Stimulated activated CD4-positive, alpha-beta T cell treated with anti-CD3 and anti-CD28 coated beads, Interleukin-12 subunit alpha, Interleukin-12 subunit beta, amount 100 ng/mL, for 4 hours (primary cell): ENCODE measurements around the gene P3H3.
"Not testable (repeated sequence)": the region's sequence is repeated elsewhere in the genome, so short reads cannot be mapped to it uniquely, and the experiment has no call there.

Experiments used
- DNase-seq: peaks from one replicate; pipeline ENCODE4 v3.0.0-alpha.2; 2020

Gene P3H3

GRCh38 chr12:6845395-6845794 is 17.2 kb downstream of the P3H3 start:
- no peak for DNase-seq

DNA sequence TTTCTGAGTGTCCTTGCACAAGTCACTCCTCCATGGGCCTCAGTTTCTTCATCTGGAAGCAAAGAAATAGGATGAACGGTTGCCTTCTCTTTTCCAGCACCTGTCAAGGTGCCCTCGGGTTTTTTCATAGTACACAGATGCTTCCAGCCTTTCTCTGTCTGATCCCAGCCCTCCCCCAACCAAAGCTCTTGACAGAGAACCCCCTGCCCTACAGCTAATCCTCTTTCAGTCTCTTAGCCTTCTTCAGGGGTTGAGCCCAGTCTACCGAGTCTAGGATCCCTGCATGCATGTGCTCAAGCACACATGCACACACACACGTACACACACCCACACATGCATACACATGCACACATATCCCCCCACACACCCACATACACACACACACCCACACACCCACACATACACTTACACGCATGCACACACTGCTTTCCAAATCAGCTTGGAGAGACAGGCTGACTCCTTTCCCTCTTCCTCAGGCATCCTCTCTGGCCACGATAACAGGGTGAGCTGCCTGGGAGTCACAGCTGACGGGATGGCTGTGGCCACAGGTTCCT is 18.2 kb downstream of the P3H3 start:
- DNase-seq, result no peak

GRCh38 chr12:6847676-6848075 is 19.5 kb downstream of the P3H3 start:
- no peak for DNase-seq

DNA sequence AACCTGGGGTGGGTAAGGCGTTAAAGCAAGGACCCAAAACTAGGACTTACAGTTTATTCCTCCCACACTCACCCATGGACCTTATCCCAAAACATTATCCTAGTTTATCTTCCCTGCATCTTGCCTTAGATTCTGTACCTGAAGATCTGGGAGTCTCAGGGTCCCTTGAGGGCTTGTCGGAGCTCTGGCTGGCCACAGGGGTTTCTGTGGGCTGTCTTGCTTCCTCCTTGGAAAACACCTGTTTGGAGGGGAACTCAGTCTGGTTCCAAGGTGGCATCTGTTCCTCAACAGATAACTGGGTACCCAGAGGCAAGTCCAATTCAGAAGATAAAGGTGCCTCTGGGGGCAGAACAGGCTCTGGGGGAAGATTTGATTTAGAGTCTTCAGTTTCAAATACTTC is 21.2 kb downstream of the P3H3 start:
- no peak for DNase-seq

- DNase-seq, result no peak
Measured at GRCh38 chr12:6849976-6850560, 21.9 kb downstream of the P3H3 start.

DNA sequence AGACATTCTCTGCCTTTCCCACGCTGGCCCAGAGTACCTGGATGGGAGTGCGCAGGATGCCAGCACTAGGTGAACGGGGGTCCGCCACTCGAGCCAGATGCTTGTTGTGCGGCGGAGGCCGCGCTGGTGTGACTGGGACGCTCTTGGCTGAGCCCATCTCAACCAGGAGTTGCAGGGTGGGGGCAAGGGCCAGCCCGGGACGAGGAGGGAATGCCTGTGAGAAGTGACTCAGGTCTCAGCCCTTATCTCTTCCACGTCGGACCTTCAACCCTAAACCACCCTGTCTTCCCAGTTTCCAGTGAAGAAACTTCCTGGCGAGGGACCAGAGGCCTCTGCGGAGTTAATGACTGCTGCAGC is 22.6 kb downstream of the P3H3 start:
- DNase-seq, result no peak

GRCh38 chr12:6851153-6851920 is 23.1 kb downstream of the P3H3 start, which contains the start of gene CDCA3:
CDCA3 (minus strand) TSS chr12:6851286; CDS start chr12:6850952, 334 bp downstream.
- peak; percentile 88 for DNase-seq

GRCh38 chr12:6851921-6852650 is 23.9 kb downstream of the P3H3 start, which contains the start of gene USP5:
USP5 (plus strand) TSS chr12:6852150; CDS start chr12:6852180, 30 bp downstream.
- peak; percentile 95 for DNase-seq

GRCh38 chr12:6852651-6853354 is 24.6 kb downstream of the P3H3 start:
- peak; percentile 72 for DNase-seq

- no peak for DNase-seq
Measured at GRCh38 chr12:6853626-6854025, 25.4 kb downstream of the P3H3 start.

- no peak for DNase-seq
Measured at GRCh38 chr12:6854036-6854435, 25.8 kb downstream of the P3H3 start.

GRCh38 chr12:6855322-6855721 is 27.1 kb downstream of the P3H3 start:
- no peak for DNase-seq

GRCh38 chr12:6858799-6859198 is 30.6 kb downstream of the P3H3 start:
- no peak for DNase-seq

GRCh38 chr12:6860116-6860515 is 31.9 kb downstream of the P3H3 start:
- no peak for DNase-seq

DNA sequence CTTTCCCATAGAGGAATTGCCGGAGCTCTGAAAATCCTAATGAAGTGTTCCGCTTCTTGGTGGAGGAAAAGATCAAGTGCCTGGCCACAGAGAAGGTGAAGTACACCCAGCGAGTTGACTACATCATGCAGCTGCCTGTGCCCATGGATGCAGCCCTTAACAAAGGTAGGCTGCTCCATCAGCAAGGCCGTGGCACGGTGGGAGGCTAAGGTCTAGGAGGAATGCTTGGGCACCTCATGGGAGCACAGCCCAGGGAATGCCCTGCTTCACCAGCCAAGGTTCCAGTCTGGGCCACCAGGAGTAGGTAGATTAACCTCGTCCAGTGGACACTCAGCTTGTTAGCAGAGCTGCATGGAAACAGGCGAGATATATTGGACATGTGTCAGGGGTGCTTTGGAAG is 32.7 kb downstream of the P3H3 start:
- DNase-seq, result no peak

GRCh38 chr12:6861391-6861790 is 33.2 kb downstream of the P3H3 start:
- no peak for DNase-seq

GRCh38 chr12:6863033-6863432 is 34.8 kb downstream of the P3H3 start:
- DNase-seq, result no peak

GRCh38 chr12:6863586-6864321 is 35.5 kb downstream of the P3H3 start:
- no peak for DNase-seq

- DNase-seq, result not testable (repeated sequence)
Measured at GRCh38 chr12:6865307-6865706, 37.1 kb downstream of the P3H3 start.

DNA sequence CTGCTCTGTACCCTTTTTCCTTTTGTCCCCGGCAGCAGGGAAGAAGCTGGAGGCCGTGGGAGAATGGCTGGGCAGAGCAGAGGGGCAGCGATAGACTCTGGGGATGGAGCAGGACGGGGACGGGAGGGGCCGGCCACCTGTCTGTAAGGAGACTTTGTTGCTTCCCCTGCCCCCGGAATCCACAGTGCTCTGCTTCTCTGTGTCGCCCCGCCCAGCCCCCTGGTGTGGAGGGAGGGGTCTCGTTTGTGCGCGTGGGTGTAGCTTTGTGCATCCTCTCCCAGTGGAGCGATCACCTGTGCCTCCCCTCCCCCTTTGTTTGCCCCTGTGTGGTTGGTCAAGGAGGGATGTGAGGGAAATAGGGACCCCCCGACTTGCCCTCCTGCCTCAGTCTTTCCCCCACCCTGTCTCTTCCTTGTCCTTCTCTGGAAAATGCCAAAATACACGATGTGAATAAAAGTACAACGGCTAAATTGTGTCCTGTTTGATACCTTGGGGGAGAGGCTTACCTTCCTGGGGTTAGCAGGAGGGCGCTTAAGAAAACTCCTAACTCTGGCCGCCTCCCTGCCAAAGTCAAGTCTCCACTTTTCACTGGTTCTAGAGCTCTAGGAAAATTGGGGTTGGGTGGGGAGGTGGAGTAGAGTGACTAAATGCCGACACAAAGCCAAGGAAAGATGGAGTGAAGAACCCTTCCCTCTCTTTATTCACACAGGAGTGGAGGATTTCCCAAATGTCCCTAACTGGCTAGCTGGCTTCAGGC is 38.1 kb downstream of the P3H3 start:
- DNase-seq, result no peak

DNA sequence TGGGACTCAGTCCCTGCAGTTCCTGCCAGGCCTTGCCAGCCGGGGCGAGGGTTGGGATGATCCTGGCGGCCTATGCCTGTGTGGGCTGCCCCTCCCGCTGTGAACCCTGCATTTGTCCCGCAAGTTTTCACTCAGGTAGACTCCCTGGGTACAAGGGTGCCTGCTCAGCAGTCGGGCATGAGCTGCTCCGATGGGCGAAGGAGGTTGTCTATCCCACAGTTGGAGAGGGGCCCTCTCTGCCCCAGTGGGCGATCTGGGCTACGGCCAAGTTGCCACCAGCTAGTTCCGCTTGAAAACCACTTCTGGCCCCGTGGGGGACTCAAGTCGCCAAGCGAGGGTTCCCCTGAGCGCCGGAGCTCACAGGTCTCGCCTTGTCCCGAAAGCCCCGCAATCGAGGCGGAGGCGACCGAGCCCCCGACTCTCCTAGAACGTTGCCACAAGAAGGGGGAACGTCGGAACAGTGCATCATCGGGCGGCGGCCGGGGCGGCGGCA is 38.8 kb downstream of the P3H3 start:
- DNase-seq, result no peak
